ENCODE results near the gene PITPNM3.

DNA sequence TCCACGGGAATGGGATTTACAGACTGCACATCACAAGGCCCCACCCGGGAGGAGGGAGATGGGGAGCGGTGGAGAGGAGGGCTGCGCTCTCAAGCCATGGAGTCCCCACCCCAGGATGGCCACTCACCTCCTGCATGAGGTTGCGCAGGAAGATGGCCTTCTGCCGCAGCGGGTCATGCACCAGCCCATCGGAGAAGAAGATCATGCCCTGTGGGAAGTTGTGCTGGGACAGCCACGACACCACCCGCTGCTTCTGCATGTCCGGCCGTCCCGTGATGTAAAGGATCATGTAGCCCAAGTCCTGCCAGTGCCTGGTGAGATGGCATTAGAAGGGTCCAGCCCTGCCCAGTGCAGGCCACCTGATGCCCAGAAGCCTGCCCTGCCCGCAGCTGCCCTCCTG is 95.1 kb downstream of the PITPNM3 start:
- TF ChIP-seq PATZ1 (CRISPR knock-in tag; IDR thresholded peaks at IDR 0.05; ENCODE audit: borderline replicate concordance) (no peak), RARB (CRISPR knock-in tag; IDR thresholded peaks at IDR 0.05) (no peak), TCF4 (CRISPR knock-in tag; IDR thresholded peaks at IDR 0.05; ENCODE audit: borderline replicate concordance) (no peak), ARNTL (CRISPR knock-in tag; IDR thresholded peaks at IDR 0.05; ENCODE audit: borderline replicate concordance, low read depth) (no peak), ISL1 (CRISPR knock-in tag; IDR thresholded peaks at IDR 0.05) (no peak), ESRRG (CRISPR knock-in tag; IDR thresholded peaks at IDR 0.05) (no peak)

Data from SK-N-SH treated with all-trans-retinoic acid at 6 μM for 48 hours (cell line).